ENCODE measurements around the gene ANKRD10.
A peak's percentile ranks its signal among the peaks of the same experiment; 100 is the strongest.

The ANKRD10 gene

GRCh38 chr13:110885966-110886869 lies 28.7 kb downstream of the ANKRD10 start:
- no peak for DNase-seq

- DNase-seq, result no peak
These were observed 29.4 kb downstream of the ANKRD10 start for GRCh38 chr13:110885516-110885915.

DNA sequence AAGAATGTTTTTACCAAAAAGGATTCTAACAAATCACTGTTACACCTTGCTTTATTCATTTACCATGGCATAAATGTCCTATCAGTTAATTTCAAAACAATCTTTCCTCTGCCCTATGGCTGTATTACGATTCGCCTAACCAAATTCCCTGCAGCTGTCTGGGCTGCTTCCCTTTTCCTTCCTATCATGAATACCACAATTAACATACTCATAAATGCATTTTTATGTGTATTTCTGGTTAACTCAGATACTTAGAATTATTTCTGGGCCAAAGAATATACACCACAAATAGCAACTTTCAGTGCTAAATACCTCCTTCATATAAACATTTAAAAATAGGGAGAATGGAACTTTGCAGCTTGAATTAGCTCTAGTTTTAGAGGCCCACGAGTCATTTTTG lies 30.4 kb downstream of the ANKRD10 start:
- DNase-seq, result no peak

DNA sequence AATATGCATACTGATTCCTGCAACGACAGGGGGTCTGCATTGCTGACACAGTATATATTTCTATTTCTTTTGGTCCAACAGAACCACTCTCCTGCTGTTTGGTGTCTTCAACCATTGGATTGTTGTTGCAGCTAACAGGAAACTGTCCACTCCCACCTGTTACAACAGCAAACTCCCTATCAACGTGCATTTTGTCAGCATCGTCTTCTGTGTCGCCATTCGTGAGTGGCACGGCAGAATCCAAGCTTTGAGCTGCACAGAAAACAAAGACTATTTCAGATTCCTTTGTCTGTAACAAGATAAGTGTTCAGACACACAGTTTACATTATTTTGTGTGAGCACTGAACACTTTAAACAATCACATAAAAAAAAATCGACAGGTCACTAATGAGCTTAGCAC lies 31.3 kb downstream of the ANKRD10 start:
- DNase-seq, result no peak

- no peak for DNase-seq
These were observed 31.9 kb downstream of the ANKRD10 start for GRCh38 chr13:110882972-110883371.

- no peak for DNase-seq
These were observed 32.8 kb downstream of the ANKRD10 start for GRCh38 chr13:110881839-110882627.

GRCh38 chr13:110880627-110881026 lies 34.2 kb downstream of the ANKRD10 start:
- no peak for DNase-seq

GRCh38 chr13:110879482-110879881 lies 35.4 kb downstream of the ANKRD10 start:
- no peak for DNase-seq

DNA sequence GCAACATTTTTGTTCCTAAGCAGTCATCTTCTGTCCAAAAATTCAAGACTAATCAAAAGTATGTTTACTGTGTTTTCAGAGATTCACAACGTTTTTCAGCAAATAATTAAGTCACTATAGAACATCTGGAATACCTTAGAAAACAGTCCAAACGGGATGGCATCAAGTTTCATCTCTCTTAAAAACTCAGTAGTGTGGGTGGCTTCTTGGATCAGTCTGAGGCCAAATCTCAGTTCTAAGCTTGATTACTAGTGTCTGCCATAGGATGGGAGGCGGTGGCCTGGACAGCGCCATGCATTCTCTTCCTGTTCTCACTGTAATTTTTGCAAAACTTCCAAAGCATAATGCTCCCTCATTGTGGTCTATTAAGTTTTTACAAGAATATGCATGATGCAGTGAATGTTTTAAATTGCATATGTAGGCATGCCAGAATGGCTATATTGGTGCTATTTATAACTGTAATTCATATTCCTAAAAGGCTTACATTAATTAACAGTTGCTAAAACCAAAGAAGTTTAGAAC lies 37.1 kb downstream of the ANKRD10 start:
- no peak for DNase-seq

DNA sequence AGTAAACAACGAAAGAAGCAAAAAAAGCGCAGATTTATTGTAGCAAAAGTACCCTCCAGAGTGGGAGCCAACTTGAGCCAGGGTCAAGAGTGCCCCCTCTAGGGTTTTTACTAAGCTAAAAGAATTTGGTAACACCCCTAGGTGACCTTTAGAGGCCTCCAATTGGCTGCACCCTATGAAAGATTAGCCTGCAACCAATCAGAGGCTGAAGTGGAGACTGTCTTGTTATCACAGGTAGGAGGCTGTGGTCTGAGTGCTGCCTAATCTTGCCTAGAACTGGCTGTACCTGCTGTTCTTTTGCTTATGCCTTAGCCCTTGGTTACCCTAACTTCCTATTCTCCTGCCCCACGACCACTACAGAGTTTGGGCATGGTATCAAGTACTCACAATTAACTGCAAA lies 38.3 kb downstream of the ANKRD10 start:
- no peak for DNase-seq

GRCh38 chr13:110875241-110875640 lies 39.6 kb downstream of the ANKRD10 start:
- DNase-seq, result peak in 3 of 4 experiments; percentile 16 to 32 (median 31)

GRCh38 chr13:110874508-110874960 lies 40.3 kb downstream of the ANKRD10 start:
- peak; percentile 61 to 85 (median 68) for DNase-seq

- DNase-seq, result no peak
These were observed 41.0 kb downstream of the ANKRD10 start for GRCh38 chr13:110873639-110874507.

DNA sequence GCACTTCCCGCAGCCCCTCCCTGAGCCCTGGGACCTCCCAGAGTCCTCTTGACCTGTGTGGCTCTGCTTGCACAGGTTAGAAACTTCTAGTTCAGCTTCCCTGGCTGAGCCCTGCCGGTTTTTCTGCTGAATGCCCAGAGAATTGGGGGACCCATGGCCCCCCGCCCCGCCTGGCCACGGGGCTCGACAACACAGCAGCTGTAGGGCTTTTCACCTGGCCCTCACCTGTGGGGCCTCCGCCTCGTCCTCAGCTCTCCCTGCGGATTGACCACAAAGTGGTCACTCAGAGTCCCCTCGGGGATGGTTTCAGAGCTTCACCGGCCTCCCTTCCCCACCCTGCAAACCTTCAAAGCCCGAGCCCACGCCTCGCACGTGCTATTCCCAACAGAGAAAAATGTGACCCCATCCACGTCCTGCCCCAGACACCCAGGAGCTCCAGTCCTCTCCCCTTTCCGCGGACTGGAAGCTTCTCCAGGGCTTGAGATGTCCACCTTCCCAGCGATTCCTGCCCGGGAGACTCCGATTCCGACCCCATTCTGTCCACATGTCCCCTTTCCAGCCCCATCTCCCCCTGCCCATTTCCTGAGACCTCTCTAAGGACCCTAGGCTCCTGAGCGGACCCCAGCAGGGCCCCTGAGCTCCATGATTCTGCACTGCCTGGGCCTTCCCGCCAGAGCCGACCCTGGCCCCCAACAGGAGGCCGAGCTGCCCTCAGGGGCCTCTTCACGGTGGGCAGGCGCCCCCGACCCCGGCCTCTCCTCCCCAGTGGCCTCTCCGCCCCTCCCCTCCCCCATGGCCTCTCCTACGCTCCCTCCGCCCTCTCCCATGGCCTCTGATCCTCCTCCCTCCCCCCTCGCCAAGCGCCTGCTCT lies 41.9 kb downstream of the ANKRD10 start:
- no peak for DNase-seq

DNA sequence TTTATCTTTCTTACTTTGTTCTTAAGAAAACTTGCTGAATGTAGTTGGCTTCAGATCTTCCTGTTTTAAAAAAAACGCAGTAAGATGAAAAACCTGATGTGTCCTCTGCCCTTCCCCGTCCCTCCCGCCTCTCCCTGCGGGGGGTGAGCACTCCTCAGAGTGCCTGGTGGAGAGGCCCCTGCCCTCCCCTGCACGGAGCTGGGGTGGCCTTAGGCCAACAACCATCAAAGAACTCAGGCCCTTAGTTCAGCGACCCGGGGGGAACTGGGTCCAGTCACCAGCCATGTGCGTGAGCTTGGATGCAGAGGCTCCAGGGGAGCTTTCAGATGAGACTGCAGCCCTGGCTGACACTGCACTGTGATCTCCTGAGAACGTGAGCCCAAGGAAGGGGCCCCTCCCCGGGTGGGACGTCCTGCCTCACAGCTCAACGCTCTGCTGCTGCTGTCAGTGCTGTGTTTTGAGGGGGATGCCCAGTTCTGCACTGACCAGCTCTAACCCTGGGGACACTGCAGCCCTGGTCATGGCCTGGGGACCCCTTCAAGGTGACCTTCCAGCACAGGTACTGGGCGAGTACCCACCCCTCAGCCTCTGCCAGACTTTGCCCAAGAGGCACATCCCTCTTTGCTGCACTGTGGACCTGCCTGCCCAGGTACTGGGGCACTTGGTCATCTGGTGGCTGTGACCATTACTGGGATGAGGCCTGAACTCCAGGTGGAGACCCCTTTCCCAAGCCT lies 42.7 kb downstream of the ANKRD10 start:
- no peak for DNase-seq

DNA sequence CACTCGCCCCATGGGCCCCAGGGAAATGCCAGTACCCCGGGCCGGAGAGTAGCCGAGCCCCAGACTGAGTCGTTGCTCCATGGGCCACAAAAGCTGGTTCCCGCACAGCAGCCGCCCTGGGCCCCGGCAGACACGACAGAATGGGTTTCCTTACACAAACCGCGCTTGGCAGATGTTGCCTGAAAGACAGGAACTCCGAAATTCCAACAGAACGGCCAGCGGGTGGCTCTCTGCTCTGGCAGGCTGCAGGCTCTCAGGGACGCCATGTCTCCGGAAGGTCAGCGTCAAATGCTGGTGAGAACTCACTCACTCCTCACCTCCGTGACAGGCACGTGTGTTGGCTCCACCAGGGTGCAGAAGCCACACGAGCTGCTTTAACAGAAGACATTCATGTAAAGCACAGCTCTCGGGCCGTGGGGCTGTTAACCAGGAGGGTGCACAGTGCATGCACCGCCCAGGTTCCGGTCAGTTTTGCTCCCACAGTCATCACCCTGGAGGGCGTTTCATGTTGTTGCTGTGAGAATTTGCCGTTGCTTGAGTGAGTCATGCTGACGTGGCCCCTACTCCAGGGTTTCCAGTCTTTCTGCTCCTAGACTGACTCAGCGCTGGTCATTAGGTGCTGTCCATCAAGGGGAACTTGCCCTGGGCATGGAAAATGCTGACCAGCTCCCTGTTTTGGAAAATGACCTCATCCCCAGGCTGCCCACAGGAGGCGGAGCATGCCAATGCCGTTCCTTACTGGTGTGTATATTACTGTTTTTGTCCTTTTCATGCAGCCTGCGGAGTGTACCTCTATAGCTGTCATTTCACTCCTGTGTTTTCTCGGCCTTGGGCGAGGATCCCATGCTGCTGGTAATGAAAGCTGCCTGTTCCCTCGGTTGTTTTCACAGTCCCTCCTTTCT lies 44.8 kb downstream of the ANKRD10 start:
- DNase-seq, result peak; percentile 95 to 99 (median 96)

- peak; percentile 32 to 59 (median 38) for DNase-seq
These were observed 45.6 kb downstream of the ANKRD10 start for GRCh38 chr13:110869231-110869804.

DNA sequence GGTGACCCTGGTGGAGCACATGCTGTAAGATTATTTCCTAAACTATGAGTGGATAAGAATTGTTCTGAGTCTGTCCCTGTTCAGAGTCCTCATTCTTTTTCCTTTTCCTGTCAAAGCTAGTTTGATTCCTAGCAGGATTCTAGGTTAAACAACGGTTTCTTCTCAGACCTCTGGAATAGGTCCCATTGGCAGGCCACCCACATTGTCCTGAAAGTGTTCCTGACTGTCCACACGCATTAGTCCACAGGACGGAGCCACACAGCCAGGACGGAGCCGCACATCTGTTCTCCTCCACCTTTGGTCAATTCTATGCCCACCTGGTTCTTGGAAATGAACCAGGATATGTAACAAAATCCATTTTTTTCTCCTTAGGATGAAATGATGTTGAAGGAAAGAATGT lies 46.1 kb downstream of the ANKRD10 start:
- DNase-seq, result no peak

GRCh38 chr13:110867380-110867779 lies 47.5 kb downstream of the ANKRD10 start:
- DNase-seq, result no peak

All from suppressor macrophage (primary cell).